Endodermal cell (in vitro differentiated cells): ENCODE data around the gene NDUFA12. TPM values are rescaled to one million over a fixed set of nuclear protein-coding genes. Genes with fewer than 3 reads are reported as not detected.

Experiments used
- DNase-seq: peaks from one replicate; pipeline ENCODE4 v3.0.0-alpha.2; 2017
- H3K27ac ChIP-seq: 2 replicates; pipeline ENCODE4 v1.5.1; 2013; ENCODE audit warnings: mild to moderate bottlenecking, low read depth, low read length, moderate library complexity
- H3K27me3 ChIP-seq: 2 replicates; pipeline ENCODE4 v1.6.1; 2013; ENCODE audit warnings: mild to moderate bottlenecking, low read length, moderate library complexity; ENCODE audit not compliant: insufficient read depth, control insufficient read depth, poor library complexity, severe bottlenecking
- H3K36me3 ChIP-seq: 2 replicates; pipeline ENCODE4 v1.7.0; 2013; ENCODE audit warnings: mild to moderate bottlenecking, low read length, moderate library complexity; ENCODE audit not compliant: control insufficient read depth, insufficient read depth
- H3K4me1 ChIP-seq: one replicate; pipeline ENCODE4 v1.7.0; 2013; ENCODE audit warnings: low read length; ENCODE audit not compliant: control insufficient read depth, insufficient read depth
- H3K4me3 ChIP-seq: 2 replicates; pipeline ENCODE4 v1.5.1; 2013; ENCODE audit warnings: mild to moderate bottlenecking, low read length, moderate library complexity
- H3K9ac ChIP-seq: 2 replicates; pipeline ENCODE4 v1.6.1; 2013; ENCODE audit warnings: mild to moderate bottlenecking, low read length, moderate library complexity; ENCODE audit not compliant: poor library complexity, severe bottlenecking; ENCODE audit errors: extremely low read depth
- H3K9me3 ChIP-seq: 2 replicates; pipeline ENCODE4 v1.6.1; 2013; ENCODE audit warnings: mild to moderate bottlenecking, low read length, moderate library complexity; ENCODE audit not compliant: control insufficient read depth
- H3K27ac Mint-ChIP-seq: 2 replicates; pipeline ENCODE4 v1.8.0; 2020; ENCODE audit warnings: mixed read lengths
- H3K27me3 Mint-ChIP-seq: 2 replicates; pipeline ENCODE4 v1.8.0; 2021; ENCODE audit warnings: mild to moderate bottlenecking, mixed read lengths; ENCODE audit not compliant: insufficient read depth
- H3K36me3 Mint-ChIP-seq: 2 replicates; pipeline ENCODE4 v1.8.0; 2020; ENCODE audit warnings: low read depth, mixed read lengths
- H3K4me1 Mint-ChIP-seq: 2 replicates; pipeline ENCODE4 v1.8.0; 2020; ENCODE audit warnings: mixed read lengths
- H3K4me3 Mint-ChIP-seq: 2 replicates; pipeline ENCODE4 v1.8.0; 2020; ENCODE audit warnings: mild to moderate bottlenecking, moderate library complexity, mixed read lengths
- H3K9me3 Mint-ChIP-seq: 2 replicates; pipeline ENCODE4 v1.8.0; 2020; ENCODE audit warnings: mild to moderate bottlenecking, mixed read lengths
- CTCF ChIP-seq: fragments of 200-600 bp; sonication (generic); conservative IDR thresholded peaks from 2 replicates; pipeline ENCODE4 v1.5.0; 2021; ENCODE audit warnings: antibody characterized with exemption, mild to moderate bottlenecking
- WGBS, 2 experiments: methylation state at CpG; one replicate each; pipeline versions ENCODE4 v1.1.5 to v1.1.7; 2013; ENCODE audit warnings: missing lambda C conversion rate in 2 of 2, mixed read lengths in 1 of 2; ENCODE audit not compliant: insufficient coverage in 1 of 2, insufficient read length in 1 of 2; 5-methylcytosine and 5-hydroxymethylcytosine counted together
- total RNA-seq, 2 donors: library from RNA; stranded (reverse); fragmentation: NEBNext Ultra II Directional in 1 of 2; extraction: Animal tissue kit (Norgen Biotek cat#: 25700) in 1 of 2; gene quantifications; 2 replicates in 1 of 2; 3 replicates in 1 of 2; pipeline ENCODE4 v1.2.1, GENCODE V29; 2021

The NDUFA12 gene
- total RNA-seq, 2 donors from 2014 or later = 113 to 131 TPM

- H3K4me3 Mint-ChIP-seq = peak overlapping the region; percentile 97
- peaks cover 6% of the 10 kb centered on the region for H3K4me1 Mint-ChIP-seq
- H3K27ac Mint-ChIP-seq = no peak overlapping the region
- no peak for DNase-seq
- H3K36me3 ChIP-seq = peaks cover 17% of the 10 kb centered on the region
- H3K4me1 ChIP-seq = no peaks in the 10 kb centered on the region
- H3K9me3 ChIP-seq = peaks cover 37% of the 10 kb centered on the region
- no peak for TF ChIP-seq CTCF
- H3K9me3 Mint-ChIP-seq = peaks cover 30% of the 10 kb centered on the region
- H3K27ac ChIP-seq = no peak overlapping the region
- peaks cover 16% of the 10 kb centered on the region for H3K36me3 Mint-ChIP-seq
- H3K9ac ChIP-seq = no peak overlapping the region
- no peaks in the 10 kb centered on the region for H3K27me3 ChIP-seq
- H3K4me3 ChIP-seq = no peak overlapping the region
- H3K27me3 Mint-ChIP-seq = peaks cover 6% of the 10 kb centered on the region
- 96% methylated on average over 1 of the region's 2 CpGs; no CpG with 5 or more reads in 1 of the 2 experiments for WGBS, 2 experiments
Observed at GRCh38 chr12:95004610-95005009, 1.1 kb upstream of the NDUFA12 start.

- 60 to 82% methylated on average over 5 to 15 of the region's 15 CpGs for WGBS, 2 experiments
- peaks cover 26% of the 10 kb centered on the region for H3K9me3 Mint-ChIP-seq
- Histone ChIP-seq H3K4me1 (no peaks in the 10 kb centered on the region), H3K36me3 (peaks cover 18% of the 10 kb centered on the region), H3K27me3 (no peaks in the 10 kb centered on the region), H3K9me3 (peaks cover 34% of the 10 kb centered on the region), H3K4me3 (peak overlapping the region; percentile 98), H3K27ac (no peak overlapping the region), H3K9ac (no peak overlapping the region)
- peak overlapping the region; percentile 97 for H3K4me3 Mint-ChIP-seq
- DNase-seq = no peak
- H3K27ac Mint-ChIP-seq = peak overlapping the region; percentile 95
- peaks cover 12% of the 10 kb centered on the region for H3K4me1 Mint-ChIP-seq
- no peak for TF ChIP-seq CTCF
- H3K27me3 Mint-ChIP-seq = peaks cover 6% of the 10 kb centered on the region
- peaks cover 18% of the 10 kb centered on the region for H3K36me3 Mint-ChIP-seq
Observed at GRCh38 chr12:95003921-95004272, 400 bp upstream of the NDUFA12 start.

GRCh38 chr12:95002754-95003153, 743 bp downstream of the NDUFA12 start:
- Histone ChIP-seq H3K36me3 (peaks cover 18% of the 10 kb centered on the region), H3K4me1 (no peaks in the 10 kb centered on the region), H3K27me3 (no peaks in the 10 kb centered on the region), H3K4me3 (peak overlapping the region; percentile 98), H3K9ac (peak overlapping the region; percentile 86), H3K9me3 (peaks cover 22% of the 10 kb centered on the region), H3K27ac (no peak overlapping the region)
- DNase-seq = no peak
- no peak for TF ChIP-seq CTCF
- H3K4me3 Mint-ChIP-seq = peak overlapping the region; percentile 97
- peak overlapping the region; percentile 95 for H3K27ac Mint-ChIP-seq
- H3K27me3 Mint-ChIP-seq = peaks cover 6% of the 10 kb centered on the region
- H3K4me1 Mint-ChIP-seq = peaks cover 12% of the 10 kb centered on the region
- peaks cover 17% of the 10 kb centered on the region for H3K9me3 Mint-ChIP-seq
- WGBS, 2 experiments = 57 to 100% methylated on average over 1 to 3 of the region's 3 CpGs
- peaks cover 20% of the 10 kb centered on the region for H3K36me3 Mint-ChIP-seq
